NCI-H2029 treated with DMSO at 0.1 percent for 48 hours (cell line): ENCODE data around the gene CUEDC1.
A peak's percentile ranks its signal among the peaks of the same experiment; 100 is the strongest.

Source experiments
- DNase-seq: peaks from one replicate; lab custom pipeline; 2025; lab: John Stamatoyannopoulos, UW

The CUEDC1 gene

DNA sequence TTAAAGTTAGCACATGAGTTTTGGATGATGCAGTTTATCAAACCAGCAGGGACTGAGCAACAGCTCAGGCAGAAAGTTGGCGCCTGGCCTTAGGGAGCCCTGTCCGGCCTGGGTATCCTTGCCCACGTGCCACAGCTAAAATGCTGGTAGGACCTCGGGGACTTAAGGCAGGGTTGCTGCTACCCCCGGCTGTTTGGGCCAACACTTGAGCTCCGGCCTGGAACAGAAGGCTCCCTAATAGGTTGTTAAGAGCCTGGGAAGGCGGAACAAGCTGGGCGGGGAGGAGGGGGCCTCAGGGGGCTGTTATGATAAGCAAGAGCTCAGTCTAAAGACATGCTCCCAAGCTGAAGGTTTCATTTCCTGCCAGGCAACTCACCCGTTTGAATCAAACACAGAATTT lies 39.7 kb downstream of the CUEDC1 start:
- no peak for DNase-seq

DNA sequence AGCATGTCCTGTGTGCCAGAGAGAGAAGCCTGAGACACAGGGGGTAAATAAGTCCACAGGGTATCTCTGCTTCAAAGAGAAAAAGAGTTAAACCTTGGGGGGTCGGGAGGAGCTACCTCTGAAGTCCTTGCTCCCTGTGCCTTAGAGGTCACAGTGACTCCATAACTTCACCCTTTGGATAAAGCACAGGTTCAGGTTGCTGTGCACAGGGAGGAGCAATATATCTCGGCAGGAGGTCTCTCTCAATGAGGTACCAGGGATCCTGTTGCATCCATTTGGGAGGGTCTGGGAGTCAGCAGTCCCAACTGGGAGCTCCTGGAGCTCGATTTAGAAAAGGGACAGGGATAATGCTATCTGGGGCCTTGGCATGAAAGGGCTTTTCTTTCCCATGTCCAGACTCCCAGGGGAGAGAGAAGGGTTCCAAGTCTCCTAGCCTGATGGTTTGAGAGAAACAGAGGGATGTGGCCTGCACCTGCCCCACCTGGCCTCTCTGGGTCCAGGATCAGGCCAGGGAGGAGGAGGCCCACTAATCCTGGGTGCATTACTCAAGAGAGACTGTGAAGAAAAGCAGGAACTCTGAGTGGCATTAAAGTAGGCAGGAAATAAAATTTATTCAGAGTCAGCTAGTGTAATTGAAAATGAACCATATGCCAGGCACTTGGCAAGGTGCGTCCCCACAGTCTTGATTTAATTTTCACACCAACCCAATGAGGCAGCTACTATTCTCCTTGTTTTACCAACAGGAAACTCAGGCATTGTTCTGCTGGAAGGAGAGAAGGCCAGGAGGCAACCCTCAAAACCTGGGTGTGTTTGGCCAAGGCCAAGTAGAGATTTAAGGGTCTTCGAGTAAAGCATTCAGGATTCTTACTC lies 40.7 kb downstream of the CUEDC1 start:
- no peak for DNase-seq

DNA sequence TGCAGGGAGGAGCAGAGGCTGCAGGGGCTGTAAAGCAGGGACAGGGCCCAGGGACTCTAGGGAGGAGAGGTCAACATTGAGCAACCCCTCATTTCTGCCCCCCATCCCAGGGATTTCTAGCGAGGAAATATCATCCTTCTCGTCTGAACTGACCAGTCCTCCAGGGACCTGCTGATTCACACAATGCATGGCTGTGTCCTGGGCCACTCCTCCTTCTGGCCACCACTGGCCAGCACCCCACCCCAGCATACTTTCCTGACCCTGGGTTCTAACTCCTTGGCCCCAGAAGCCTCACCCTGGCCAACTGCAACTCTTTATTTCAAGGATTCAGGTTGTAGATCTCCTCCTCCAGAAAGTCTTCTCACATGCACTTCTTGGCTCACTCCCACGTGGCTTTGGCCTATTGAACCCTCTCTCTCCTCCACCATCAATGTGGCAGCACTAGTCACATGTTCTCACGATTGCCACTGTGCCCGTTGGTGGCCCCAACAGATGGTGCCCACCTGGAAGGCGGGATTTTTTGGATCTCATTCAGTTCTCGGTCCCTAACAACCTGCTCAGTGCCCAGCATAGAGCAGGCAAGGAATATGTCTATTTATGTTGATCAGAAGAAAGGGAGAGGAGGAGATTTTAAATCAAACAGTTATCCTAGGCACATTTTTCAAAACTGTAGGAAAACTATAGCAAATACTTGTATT lies 41.5 kb downstream of the CUEDC1 start:
- no peak for DNase-seq

DNA sequence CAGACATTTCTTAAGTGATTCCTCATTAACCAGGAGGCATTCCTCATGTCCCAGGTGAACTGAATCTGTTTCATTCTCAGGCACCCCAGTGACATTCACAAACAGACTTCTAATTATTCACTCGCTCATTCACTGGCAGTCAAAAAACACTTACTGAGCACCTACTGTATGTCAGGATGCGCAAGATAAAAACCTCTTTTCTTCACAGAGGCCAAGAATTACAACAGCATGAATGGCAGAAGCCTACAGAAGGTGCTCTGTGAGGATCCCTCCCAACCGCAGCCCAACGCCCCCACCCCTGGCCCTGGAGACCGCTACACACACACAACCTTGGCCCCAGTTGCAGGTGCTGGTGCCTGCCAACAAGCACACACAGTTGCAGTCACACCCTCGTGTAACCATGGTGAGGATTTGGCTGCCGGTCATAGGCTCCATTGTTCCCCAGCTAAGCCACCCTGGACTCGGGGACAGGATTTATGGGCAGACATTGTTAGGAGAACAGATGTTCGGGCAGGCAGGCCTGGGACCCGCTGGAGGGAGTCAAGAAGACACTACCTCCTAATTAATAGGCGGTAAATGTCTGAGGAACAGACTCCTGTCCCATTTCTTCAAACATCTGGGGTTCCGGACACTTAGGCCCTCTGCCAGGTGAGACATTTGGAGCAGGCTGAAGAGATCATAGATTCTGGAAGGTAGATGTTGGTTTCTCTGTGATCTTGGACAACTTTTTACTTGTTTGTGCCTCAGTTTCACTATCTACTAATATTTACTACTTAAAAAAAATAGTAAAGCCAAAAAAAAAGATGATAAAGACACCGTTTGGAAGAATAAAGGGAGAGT lies 43.2 kb downstream of the CUEDC1 start:
- DNase-seq, result peak; percentile 85

DNA sequence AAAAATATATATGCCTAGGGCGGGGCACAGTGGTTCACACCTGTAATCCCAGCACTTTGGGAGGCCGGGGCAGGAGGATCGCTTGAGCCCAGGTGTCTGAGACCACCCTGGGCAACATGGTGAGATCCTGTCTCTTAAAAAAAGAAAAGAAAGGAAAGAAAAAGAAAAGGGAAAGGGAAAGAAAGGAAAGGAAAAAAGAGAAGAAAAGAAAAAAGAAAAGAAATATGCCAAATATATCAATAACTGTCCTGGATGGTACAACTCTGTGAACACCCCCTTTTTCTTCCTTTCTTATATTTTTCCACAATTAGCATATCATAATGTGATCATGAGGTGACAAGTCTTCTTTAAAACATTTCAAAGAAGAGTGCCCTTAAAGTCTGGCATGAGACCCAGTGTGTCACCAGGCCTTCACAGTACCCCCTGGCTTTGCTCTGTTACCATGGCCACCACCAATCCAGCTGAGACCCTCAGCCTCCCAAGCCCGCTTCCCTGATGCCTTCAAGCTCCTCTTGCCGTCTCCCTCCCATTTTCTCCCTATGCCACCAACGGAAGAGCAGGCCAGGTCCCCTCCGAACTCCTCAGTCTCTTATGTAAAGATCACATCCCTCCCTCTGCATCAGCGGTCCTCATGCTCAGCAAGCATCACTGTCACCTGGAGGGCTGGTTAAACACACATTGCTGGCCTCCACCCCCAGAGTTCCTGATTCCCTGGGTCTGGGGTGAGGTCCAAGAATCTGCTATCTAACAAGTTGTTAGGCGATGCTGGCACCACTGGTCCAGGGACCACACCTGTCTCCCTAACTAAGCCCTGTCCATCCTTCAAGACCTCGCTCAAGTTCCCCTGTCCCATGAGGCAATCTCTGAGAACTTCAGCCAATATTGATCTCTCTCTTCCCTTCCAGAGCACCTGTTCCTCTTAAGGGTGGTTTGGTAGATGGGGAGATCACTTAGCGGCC lies 44.5 kb downstream of the CUEDC1 start:
- no peak for DNase-seq

DNA sequence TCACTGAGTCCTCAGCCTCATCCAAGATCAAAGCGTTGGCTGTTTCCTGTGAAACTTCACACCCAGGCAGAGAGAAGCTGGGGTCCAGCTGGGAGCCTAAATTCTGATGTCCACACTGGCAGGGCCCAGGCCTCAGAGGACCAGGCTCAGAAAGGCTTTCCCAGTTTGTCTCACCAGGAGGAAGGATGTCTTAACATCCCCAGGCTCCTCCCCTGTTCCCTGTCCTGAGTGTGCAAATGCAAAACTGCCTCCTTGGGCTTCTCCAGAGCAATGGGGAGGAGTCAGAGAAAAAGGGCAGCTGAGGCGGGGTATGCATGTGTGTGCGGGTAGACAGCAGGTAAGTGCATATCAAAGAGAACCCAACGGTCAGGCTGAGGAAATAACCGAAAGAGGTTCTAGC lies 45.7 kb downstream of the CUEDC1 start:
- DNase-seq, result no peak

DNA sequence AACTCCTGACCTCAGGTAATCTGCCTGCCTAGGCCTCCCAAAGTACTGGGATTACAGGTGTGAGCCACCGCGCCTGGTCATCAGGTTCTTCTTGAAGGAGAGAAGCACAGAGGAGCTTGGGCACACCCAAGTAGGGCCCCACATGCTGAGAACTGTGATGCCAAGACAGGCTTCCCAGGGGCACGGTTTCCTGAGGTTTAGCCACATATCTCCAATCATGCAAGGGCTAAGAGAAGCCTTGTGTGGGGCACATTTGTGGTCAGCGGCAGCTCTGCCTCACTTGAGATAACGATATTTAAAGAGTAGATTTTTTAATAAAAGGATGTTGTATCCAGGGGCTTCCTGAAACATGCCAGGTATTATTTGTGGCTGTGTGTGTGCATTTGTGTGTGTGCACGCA lies 46.9 kb downstream of the CUEDC1 start:
- DNase-seq, result no peak

DNA sequence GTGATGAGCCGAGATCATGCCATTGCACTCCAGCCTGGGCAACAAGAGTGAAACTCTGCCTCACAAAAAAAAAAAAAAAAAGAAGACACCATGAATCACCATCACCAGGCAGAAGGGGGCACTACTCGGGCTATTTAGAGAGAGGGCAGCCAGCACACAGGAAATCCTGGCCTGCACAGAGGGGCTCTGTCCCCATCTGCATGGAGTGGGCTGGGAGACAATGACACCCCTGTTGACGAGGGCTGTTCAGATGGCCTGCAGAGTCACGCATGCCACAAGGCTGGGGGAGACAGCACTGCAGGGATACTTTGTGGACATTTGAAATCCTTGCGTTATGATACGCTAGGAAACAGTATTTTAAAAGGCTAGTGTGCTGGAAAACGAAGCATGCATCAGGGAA lies 48.3 kb downstream of the CUEDC1 start:
- no peak for DNase-seq

DNA sequence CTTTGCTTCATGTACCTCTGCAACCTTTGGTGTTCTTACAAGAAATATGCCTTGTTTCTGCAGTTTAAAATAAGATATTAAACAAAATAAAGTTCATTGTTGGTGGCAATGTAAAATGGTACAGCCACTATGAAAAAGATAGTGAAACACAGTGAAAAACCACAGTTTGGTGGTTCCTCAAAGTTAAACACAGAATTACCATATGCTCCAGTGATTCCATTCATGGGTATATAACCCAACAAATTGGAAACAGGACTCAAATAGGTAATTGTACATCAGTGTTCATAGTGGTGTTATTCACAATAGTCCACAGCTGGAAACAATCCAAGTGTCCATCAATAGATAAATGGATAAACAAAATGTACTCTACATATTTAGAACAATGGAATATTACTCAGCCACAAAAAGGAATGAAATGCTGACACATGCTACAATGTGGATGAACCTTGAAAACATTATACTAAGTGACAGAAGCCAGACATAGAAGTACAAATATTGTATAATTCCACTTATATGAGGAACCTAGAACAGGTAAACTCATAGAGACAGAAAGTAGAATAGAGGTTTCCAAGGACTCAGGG lies 49.2 kb downstream of the CUEDC1 start:
- DNase-seq, result no peak

DNA sequence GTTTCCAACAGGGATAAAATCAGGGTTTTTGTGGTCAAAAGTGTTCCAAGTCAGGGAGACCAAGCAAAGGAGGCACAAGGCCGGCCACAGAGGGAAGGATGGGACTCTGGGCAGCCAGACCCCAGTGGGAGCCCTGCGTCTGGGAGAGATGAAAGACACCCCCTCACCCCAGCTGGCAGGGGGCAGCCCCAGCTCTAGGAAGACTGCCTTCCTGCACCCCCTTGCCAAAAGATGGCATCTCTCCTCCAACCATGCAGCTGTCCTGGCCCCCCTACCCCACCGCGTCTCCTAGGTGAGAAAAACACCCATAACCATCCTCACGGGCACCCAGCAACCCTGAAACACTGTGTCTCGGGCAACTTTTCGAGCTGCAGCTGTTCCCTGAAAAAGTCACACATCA lies 51.3 kb downstream of the CUEDC1 start:
- no peak for DNase-seq

DNA sequence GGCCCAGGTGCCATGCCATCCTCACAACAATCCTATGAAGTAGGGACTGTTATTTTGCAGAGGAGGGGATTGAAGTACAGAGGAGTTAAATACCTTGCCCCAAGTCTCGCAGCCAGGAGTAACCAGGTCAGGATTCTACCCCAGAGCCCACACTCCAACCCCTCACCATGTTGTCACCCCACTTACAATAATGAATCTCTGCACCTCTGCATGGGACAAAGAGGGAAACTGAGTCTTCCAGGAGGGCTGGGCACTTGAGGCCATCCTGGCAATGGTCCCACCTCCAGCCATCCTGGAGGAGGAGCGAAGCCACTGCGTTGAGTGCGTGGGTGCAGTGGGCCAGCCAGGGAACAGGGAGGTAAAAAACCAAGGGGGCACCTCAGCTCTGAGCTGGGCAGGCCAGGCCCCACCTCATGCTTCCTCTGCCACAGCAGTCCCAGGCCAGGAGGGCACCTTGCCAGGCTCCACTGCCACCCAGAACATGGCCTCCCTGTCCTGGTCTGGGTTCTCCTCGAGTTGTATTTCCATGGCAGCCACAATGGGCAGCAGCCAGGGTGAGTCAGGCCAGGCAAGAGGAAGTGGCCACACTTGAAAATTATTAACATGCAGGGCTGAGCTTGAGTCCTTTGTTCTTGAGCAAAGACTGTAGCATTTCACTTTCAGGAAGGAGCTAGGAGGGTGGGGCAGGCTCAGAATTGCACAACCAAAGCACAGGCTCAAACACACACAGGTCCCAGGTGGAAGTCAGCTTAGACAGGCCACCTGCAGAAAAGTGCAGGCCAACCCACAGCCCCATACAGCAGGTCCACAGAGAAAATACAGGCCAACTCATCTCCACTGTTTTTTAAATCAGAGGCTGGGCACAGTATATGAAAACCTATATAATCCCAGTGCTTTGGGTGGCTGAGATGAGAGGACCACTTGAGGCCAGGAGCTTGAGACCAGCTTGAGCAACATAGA lies 52.1 kb downstream of the CUEDC1 start:
- DNase-seq, result peak; percentile 93

DNA sequence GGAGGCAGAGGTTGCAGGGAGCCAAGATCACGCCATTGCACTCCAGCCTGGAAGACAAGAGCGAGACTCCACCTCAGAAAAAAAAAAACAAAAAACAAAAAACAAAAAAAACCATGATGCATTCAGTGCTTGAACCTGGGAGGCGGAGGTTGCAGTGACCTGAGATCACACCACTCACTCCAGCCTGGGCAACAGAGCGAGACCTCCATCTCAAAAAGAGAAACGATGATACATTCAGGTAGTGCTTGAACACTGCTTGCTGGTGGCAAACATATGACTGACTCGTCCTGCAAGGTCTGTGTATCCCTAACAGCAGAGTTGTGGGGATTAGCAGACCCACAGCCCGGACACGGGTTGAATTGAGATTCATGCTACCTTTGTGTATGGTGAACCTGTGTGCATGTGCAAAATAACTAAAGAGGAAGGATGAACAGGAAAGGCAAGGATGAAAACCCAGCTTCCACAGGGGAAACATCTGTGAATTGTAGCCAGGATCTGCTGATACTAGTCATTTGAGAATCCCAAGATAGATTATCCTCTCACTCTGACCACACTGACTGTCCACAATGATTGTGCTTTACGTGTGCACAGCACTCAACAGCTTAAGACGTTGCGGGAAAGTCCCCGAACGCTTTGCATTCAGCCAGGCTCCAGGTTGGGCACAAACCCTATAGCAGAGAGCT lies 53.0 kb downstream of the CUEDC1 start:
- DNase-seq, result no peak

DNA sequence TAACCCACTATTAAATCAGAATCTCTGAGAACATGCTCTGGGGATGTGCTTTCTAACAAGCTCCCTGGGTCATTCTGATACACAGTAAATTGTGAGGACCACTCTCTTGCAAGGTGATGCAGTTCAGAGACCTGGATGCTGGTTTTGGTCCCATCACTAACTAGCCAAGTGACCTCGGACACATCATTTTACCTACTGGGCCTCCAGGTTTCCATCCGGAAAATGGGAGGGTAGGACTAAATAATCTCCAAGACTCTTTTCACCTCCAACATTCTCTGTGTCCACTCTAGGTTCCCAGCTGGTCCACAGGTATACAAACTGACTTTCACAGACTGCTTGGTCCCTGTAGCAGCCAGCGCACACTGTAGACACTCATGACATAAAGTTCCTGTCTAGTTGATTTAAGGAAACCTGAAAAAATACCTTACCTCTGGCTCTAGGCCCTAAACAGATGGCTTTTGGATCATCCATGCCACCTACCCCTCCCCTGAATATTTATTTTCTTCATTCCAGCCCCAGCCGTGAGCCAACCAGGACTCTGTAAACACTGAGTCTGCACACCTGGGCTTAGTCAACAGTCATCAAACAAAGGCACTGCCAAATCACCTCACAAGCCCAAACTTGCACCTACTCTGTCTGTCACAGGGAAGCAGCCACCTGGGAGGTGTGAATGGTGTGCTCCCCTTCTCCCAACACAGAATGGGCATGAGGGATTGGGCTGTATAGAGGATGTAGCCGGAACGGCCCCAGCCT lies 54.0 kb downstream of the CUEDC1 start:
- peak; percentile 91 for DNase-seq

DNA sequence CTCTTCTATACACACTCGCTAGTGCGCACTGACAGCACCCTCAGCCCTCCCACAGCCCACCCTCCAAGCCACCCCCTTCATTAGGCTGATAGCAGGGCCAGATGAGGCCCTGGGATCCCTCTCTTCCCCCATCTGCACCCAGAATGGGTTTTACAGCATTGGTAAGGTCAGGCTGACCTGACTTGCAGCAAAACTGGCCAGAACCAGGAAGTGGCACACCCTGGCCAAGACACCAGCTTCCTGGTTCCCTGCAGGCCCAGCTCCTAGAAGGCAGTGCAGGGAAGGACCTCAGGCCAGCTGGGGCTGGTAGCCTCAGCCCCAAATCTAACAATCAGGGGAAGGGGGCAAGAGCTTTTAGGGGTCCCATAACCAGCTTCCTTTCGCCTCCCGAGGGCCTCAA lies 55.4 kb downstream of the CUEDC1 start:
- no peak for DNase-seq

DNA sequence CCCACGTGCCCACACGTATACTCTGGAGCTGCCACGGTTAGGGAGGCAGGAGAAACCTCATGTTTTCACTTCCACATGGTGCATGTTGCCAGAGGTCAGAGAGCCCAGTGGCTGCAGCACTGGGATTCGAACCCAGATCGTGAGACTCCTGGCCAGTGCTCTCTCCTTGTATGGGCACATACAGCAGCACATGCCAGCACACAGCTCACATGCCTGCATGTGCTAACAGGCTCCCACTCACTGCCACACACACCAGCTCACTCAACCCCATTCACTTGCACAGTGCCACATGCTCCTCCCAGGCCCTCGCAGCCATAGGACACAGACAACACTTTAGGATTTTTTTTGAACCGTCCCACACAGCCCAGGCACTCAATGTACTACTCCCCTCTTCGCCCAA lies 55.8 kb downstream of the CUEDC1 start:
- no peak for DNase-seq

DNA sequence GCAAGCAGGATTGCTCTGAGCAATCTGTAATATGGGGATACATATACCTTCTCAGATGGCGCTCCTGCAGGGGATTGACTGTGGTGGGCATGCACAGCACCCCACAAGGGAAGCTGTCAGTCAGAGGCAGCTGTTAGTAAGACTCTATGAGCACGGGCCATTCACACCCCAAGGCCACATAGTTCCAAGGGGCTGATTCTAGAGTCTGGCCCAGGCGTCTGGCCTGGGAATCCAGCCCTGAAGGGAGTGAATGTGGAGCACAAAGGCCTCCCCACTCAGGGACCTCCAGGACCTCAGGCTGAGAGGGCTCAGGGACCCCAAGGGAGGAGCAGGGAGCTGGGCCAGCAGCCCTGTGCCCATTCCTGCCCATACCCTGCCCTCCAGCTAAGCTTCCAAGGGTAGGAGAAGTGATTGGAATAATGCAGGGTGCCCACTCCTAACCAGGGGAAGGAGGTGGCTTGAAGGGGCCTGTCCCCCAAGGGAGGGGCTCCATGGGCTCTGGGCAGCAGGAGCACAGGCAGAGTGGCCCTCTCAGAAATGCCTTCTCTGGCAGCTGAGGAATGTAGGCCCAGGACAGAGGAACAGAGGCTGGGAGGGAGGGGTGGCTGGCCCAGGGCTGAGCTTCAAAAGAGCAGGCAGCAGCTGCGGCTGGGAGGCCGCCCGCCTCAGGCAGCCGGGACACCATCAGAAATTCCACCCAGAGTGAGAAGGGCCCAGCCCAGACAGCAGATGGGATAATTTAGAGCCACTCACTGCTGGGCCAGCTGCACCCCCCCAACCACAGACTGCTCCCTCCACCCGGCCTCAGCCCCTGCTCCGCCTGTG lies 56.5 kb downstream of the CUEDC1 start:
- DNase-seq, result no peak

DNA sequence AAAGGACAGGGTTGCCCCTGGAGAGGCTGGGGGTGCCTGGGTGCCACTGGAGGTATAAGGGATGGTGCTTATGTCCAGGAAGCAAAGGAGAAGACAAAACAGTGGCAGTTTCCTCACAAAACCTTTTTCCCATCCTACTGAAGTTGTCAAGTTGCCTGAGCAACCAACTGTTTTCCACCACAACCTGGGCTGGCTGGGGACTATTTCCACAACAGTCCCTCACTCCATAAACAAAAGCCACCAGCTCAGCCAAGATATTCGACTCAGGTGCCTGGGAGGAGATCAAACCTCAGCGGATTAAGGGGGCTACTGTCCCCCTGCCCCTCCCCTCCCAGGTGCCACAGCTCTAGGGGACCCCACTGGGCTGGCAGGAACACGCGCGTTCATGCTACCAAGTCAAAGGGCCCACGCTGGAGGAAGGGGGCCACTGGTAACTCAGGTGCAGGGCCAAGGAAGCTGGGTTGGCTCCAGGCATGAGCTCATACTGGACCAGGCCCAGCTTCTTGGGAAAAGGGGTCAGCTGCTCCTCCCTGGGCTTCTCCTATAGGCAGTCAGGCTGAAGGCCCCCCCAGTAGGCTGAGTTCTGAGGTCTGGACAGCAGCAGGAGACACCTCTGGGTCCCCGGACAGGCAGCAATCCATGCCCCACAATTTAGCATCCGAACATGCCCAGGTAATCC lies 59.7 kb downstream of the CUEDC1 start:
- peak; percentile 59 for DNase-seq
